ENCODE results near the gene ALG1.
"Not testable (repeated sequence)": the region's sequence is repeated elsewhere in the genome, so short reads cannot be mapped to it uniquely, and the experiment has no call there.

The ALG1 gene

DNA sequence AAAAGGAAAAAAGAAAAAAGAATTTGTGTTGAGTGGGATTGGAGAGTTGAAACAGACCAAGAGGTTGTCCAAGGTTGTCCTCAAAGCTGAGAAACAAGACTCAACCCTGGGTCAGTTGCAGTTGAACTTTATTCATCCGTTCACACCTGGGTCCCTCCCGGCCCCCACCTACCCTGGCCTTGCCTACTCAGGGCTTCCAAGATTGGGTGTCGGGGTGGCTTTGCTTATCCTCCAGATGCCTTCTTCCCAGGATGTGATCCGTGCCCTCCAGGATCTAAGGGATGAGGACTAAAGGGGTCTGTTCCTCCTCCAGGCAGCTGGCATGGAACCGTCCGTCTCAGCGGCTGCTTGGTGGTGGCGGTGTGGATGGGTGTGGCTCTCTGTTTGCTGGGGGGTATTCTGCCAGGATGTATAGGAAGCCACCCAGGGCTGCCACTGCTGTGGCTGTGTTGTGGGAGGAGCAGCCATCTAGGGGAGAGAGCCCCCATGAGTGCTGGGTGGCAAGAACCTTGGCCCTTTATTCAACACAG, 27.6 kb upstream of the ALG1 start:
- DNase-seq (ENCODE audit: low read depth in 2 of 3, low spot score in 1 of 3) = no peak

DNA sequence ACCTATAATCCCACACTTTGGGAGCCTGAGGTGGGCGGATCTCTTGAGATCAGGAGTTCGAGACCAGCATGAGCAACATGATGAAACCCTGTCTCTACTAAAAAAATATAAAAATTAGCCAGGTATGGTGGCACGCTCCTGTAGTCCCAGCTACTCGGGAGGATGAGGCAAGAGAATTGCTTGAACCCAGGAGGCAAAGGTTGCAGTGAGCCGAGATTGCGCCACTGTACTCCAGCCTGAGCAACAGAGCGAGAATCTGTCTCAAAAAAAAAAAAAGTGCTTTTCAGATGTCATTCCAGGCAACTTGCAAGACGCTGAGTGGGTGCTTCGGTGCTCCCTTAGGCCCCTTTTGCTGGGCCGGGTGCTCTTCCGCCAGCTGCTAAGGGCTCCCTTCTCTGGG, 27.1 kb upstream of the ALG1 start:
- not testable (repeated sequence) for DNase-seq (ENCODE audit: low read depth in 2 of 3, low spot score in 1 of 3)

DNA sequence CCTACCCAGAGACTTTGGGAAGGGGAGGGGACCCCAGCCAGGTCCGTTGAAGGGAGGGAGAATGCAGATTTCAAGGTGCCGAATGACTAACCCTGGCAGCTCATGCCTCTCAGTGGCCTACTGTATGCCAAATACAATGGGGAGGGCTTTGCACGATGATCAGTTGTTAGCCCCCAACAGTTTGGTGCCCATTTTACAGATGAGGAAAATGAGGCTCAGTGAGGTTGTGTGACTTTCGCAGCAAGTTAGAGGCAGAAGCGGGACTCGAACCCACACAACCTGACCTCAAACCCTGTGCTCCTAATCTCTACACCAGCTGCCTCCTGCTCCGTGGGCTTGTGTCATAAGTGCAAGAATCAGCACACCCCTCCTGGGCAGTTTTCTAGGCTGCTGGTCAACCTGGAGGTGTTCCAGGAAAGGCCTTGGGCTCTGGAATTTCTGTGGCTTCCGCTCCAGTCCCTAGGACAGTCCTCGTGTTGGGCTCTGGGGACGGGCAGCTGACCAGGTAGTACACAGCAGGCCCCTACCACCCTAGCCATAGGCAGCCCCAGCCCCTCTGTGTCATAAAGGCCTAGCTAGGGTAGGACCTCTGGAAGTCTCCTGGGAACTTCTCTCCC, 26.0 kb upstream of the ALG1 start:
- DNase-seq (ENCODE audit: low read depth in 2 of 3, low spot score in 1 of 3) = no peak

DNA sequence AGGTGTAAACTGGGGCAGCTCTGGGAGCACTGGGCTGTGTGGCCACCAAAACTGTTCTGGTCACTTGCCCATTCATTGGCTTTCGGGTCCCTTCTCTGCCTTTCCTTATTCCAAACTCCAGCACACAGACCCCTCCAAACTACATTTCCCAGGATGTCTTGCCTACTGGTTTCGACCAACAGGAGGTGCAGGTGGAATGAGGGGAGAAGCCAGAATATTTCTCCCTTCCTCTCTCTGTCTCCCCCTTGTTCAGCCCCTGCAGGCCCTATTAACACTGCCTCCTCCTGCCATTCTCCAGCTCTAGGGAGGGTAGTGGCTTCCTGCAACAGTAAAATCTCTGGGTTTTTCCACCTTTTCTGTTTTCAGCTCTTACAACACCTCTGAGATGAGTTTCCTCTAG, 24.7 kb upstream of the ALG1 start:
- DNase-seq (ENCODE audit: low read depth in 2 of 3, low spot score in 1 of 3) = no peak

DNA sequence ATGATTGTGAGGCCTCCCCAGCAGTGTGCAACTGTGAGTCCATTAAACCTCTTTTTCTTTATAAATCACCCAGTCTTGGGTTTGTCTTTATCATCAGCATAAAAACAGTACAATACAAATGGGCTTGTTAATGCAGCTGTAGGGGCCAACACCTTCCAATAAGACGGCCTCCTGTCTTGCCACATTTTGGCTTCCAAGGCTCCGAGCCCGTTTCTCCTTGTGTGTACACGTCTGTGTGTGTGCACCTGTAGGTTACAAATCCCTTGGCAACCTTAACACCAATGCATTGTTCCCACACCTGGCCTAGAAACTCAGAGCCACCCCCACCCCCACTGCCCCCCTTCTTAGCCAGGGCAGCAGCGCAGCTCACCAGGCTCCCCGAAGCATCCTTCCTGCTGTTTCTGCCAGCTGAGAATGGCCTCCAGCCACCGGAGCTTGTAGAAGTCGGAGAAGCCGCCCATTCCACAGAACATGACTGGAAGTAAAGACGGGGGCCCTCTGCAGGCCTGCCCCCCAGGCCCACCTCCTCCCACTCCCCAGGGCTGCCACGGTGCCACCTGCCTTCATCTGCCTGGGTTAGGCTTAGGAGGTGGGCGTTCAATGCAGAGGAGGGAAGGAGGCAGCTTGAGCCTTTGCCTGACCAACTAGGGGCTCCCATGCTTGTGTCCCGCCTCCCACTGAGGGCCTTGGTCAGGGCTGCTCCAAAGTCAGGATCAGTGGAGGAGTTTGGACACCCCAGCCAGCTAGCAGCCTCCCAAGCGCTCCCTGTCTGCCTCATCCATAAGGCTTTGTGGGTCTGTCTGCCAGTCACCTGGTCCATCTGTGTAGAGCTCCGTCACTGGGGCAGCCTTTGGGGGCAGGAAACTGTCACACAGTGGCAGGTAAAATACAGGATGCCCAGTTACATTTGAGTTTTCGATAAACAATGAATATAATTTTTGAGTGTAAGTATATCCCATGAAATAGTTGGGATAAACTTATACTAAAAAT, 16.5 kb upstream of the ALG1 start:
- no peak for DNase-seq (ENCODE audit: low read depth in 2 of 3, low spot score in 1 of 3)

DNA sequence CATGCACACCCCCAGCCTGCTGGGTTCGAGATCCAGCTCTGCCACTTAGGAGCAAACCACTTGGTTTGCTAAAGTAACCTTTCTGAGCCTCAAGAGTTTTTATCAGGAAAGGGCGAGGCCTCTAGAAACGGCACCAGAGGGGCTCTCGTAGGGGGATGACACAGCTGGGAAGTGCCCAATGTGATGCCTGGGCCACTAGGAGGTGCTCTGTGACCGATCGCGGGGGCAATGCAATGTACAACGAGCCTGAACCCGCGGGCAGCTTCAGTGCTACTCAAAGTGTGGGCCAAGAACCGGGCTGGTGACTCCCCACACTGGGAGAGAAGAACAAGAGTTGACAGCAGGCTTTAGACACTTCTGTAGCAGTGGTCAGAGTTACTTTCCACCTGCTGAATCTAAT, 15.3 kb upstream of the ALG1 start:
- DNase-seq (ENCODE audit: low read depth in 2 of 3, low spot score in 1 of 3) = peak; percentile 15 to 27 (median 23)

DNA sequence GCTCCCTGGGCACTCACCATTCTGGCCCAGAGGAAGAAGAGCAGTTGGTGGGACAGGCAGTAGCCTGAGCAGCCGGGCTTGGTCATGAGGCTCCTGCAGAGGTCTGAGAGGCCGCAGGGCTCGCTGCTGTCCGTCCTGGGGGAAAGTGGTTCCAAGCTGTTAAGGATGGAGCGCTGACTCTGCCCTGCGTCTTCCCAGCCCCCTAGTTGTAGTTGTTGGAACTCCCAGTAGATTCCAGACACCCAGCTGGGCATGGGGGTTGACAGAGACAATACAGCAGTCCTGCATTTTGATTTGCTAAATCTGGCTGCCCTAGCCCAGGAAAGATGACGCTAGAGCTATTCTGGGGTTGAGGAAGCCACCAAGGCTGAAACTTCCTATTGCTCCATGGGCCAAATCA, 13.2 kb upstream of the ALG1 start:
- no peak for DNase-seq (ENCODE audit: low read depth in 2 of 3, low spot score in 1 of 3)

DNA sequence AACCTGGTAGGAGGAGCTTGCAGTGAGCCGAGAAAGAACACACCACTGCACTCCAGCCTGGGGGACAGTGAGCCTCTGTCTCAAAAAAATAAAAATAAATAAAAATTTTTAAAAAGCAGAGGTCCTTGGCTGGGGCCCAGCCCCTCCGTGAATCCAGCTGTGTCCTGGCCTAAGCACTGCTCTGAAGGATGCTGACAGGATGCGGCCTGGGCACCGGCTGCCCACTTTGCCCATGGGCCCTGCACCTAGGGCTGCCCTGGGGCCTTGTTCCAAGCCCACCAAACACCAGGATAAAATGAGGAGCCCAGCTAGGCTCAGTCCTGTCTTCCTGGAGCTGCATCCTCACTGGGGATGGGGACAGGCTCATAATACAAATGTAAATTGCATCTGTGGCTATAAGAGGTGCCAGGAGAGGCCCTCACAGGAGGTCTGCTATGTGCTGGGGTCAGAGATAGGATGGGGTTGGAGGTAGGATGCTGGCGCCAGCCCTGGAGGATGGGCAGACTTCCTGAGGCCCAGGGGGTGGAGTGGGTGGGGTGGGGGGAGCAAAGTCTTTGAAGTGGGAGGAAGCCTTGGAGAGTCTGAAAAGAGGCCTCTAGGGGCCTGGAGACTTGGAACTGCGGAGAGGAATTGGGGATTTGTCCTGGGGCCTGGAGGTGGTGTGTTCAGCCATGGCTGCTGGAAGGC, 12.1 kb upstream of the ALG1 start:
- no peak for DNase-seq (ENCODE audit: low read depth in 2 of 3, low spot score in 1 of 3)

DNA sequence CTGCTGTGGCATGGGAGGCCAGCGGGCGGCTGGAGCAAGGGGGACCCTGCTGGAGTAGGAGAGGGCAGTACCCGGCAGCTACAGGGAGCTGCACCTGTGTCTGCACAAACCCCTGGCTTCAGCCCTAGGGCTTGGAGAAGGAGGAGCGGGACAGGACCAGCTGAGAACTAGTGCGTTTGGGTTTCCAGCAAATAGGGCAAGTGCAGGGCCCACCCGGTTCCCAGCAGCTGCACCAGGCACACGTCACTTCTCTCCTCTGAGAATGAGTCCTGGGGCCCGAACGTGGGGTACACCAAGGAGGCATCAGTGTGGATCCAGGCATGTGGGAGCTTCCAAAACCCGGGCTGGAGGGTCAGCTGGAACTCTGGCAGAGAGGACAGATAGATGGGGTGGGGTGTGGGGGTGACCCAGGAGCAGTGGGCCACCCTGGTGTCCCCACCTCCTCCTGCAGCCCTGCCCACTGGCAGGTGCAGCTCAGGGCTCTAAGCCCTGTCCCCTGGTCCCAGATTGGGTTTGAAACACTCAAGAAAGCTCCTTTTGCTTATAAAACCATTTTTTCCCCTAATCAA, 11.5 kb upstream of the ALG1 start:
- DNase-seq (ENCODE audit: low read depth in 2 of 3, low spot score in 1 of 3) = no peak

DNA sequence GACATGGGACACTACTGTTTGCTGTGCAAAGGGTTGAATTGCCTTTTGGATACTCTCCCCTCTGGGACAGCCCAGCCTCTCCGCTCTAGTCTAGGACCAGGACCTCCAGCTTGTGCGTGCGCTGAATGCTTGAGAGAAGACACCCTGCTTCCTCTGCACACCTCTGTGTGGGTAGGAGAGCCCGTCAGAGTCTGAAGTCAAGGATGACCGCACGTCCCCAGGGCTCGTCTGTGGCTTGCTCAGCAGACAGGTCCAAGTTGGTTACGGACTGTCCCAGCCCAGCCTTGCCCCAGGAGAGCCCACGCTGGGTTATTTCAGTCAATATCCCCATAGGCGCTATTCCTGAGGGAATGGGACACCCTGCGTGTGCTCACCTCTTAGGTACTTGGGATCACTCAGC, 9.6 kb upstream of the ALG1 start:
- no peak for DNase-seq (ENCODE audit: low read depth in 2 of 3, low spot score in 1 of 3)

DNA sequence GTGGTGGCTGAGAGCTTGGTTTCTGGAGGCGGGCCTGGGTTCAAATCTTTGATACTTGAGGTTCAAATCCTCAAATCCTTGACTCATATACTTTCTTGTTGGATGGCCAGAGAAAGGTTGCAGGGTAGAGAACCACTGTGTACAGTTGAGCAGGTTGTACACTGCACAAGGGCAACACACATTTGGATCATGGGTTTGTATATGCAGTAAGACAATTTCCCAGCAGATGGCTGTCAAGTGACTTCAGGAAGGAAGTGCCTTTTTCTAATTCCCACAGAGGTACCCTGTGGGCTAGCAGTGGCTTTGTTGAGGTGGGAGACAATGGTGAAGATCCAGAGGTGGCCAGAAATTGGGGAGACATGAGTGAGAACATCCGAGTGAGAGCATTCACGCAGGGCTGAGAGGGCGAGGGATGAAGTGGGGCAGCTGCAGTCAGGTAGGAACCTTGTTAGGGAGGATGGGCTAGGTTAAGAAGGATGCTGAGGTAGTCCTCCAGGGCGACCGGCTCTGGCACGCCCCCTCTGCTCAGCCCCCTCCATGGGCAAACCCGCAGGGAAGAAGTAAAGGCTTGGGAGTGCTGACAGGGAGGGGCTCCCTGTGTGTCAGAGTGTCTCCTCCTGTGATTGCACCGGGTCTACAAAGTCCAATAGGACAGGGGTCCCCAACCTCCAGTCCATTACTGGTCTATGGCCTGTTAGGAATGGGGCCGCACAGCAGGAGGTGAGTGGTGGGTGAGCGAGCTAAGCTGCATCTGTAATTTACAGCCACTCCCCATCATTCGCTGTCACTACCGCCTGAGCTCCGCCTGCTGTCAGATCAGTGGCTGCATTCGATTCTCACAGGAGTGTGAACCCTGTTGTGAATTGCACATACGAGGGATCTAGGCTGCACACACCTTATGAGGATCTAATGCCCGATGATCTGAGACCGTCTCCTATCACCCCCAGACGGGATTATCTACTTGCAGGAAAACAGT, 8.6 kb upstream of the ALG1 start:
- DNase-seq (ENCODE audit: low read depth in 2 of 3, low spot score in 1 of 3) = no peak

DNA sequence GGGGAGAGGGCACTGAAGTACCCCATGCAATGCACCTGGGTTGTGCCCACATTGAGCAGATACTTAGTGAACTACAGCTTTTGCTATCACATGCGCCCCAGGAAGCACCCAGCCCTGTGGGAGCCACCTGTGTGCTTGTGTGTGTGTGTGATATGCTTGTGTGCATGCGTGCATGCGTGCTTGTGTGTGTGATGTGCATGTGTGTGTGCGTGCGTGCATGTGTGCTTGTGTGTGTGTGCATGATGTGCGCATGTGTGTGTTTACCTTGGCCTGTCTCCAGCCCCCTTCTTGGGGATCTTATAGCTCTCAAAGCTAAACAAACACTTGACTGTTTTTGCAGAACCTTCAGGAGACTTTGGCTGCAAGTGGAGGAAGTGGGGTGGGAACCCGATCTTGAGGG, 6.7 kb upstream of the ALG1 start:
- DNase-seq (ENCODE audit: low read depth in 2 of 3, low spot score in 1 of 3) = no peak

DNA sequence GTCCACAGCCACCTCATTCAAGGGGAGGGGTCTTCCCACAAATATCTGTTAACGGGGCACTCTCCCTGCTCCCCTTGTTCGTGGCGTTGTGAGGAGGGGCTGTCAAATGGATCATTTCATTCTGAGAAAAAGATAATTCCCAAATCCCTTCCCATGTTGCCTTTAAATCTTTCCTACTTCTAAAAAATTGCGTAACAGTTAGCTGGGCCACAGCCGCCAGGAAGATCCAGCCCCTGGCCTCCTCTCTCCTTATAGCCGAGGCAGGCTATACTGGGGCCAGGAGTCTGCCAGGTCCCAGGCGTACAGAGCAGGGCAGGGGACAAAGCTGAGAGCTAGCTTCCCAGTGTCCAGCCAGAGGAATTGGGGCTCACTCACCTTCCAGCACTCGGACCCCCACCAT, 6.3 kb upstream of the ALG1 start:
- DNase-seq (ENCODE audit: low read depth in 2 of 3, low spot score in 1 of 3) = no peak

DNA sequence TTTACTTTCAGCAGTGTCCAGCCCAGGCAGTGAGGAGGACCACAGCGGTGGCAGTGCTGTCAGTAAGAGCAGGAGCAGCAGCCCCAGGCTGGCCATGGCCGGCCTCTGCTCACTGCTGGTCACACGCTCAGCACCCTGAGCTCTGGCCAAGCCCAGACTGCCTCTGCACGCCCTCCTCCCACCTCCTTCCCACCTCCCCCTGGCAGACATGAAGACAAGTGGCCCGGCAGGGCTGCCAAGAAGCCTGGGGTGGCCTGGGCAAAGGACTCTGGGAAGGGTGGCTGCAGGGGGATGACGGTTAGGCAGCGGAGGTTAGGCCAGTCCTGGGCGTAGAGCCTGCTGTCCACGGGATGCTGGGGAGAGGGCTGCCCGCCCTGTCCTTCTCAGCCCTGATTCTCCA, 5.8 kb upstream of the ALG1 start, which contains the start of gene C16orf89:
TSS of gene C16orf89 (minus strand) at position 144 of the 400 bp plus-strand sequence. CDS start at position 96, 48 bp downstream.
- no peak for DNase-seq (ENCODE audit: low read depth in 2 of 3, low spot score in 1 of 3)

DNA sequence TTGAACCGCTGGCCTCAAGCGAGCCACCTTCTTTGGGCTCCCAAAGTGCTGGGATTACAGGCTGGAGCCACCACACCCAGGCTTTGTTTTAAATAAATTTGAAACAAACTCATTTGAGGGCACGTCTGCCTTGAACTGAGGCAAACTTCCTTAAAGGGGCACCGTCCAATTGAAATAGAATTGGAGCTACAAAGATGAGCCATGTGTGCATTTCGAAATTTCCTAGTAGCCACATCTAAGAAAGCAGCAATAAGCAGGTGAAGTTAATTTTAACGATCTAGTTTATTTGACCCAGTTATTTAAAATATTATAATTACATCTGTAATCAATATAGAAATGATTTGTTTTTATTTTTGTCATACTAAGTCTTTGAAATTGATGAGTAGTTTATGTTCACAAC, 5.1 kb upstream of the ALG1 start:
- DNase-seq (ENCODE audit: low read depth in 2 of 3, low spot score in 1 of 3) = no peak

DNA sequence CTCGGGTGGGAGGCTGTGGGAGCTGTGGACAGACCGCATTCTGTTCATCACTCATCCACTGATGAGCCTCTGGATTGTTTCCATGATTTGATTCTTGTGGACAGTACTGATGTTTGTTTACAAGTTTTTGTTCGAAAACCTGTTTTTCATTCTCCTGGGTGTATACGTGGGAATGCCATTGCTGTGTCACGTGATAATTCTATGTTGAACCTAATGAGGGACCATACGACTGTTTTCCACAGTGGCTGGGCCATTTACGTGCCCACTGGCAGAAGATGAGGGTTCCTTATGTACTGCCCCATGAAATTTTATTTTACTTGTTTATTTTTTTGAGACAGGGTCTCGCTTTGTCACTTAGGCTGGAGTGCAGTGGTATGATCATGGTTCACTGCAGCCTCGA, 2.6 kb upstream of the ALG1 start:
- no peak for DNase-seq (ENCODE audit: low read depth in 2 of 3, low spot score in 1 of 3)

DNA sequence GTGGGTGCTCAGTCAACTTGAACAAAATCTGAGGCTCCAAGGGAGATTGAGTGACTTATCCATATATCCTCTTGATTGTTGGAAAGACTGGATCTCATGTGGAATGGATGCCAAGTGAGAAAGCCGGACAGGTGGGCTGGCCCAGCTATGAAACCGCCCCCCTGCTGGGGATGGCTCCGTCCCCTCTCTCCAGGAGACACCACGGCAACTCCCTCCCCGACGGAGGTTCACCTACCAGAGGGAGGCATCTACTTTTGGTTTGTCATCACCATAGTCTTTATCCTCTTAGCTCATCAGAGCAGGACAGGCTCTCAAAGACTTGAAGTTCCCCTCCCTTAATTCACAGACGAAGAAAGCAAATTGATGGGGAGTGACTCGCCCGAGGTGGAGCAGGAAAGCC, 1.8 kb upstream of the ALG1 start:
- DNase-seq (ENCODE audit: low read depth in 2 of 3, low spot score in 1 of 3) = no peak

DNA sequence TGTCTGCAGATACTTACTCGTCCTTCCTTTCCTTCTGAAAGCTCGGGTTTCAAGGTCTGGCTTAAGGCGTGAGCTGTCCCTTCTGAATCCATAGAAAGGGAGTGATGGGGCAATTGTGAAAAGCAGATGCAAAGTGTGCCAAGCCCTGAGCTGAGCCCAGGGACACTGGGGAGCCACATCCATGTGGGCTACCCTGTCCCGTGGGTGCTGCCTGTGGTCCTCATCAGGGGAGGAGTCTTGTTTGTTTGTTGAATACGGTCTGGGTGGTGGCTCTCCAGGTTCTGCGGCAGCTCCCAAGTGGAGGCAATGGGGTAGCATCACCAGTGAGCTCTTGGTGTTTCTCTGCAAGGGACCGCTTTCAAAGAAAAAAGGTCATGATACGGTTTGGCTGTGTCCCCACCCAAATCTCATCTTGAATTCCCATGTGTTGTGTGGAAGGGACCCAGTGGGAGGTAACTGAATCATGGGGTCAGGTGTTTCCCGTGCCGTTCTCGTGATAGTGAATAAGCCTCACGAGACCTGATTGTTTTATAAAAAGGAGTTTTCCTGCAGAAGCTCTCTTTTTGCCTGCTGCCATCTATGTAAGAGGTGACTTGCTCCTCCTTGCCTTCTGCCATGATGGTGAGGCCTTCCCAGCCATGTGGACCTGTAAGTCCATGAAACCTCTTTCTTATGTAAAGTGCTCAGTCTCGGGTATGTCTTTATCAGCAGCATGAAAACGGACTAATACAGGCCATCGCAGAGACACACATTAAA, 1.0 kb upstream of the ALG1 start:
- DNase-seq (ENCODE audit: low read depth in 2 of 3, low spot score in 1 of 3) = no peak

DNA sequence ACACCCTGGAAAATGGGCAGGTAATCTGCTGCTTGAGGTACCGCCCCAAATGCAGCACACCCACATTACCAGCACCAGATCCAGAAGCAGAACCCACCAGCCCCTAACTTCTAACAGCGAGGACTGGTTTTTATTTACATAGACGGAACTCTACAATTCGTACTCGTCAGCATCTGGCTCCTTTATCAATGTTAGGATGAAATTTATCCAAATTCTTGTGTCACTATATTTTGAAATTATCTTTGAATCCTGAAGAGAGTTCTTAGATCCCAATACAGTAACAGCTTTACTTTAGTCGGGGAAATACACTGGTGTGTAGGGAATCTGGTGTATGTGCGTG, 332 bp upstream of the ALG1 start:
- no peak for DNase-seq (ENCODE audit: low read depth in 2 of 3, low spot score in 1 of 3)
